AG20443 (cell line): Measurements from ENCODE around the gene EEFSEC.

Experiments
- DNase-seq: peaks from one replicate; pipeline ENCODE4 v3.0.0; 2012; ENCODE audit warnings: low spot score, mixed read lengths

Gene EEFSEC

DNA sequence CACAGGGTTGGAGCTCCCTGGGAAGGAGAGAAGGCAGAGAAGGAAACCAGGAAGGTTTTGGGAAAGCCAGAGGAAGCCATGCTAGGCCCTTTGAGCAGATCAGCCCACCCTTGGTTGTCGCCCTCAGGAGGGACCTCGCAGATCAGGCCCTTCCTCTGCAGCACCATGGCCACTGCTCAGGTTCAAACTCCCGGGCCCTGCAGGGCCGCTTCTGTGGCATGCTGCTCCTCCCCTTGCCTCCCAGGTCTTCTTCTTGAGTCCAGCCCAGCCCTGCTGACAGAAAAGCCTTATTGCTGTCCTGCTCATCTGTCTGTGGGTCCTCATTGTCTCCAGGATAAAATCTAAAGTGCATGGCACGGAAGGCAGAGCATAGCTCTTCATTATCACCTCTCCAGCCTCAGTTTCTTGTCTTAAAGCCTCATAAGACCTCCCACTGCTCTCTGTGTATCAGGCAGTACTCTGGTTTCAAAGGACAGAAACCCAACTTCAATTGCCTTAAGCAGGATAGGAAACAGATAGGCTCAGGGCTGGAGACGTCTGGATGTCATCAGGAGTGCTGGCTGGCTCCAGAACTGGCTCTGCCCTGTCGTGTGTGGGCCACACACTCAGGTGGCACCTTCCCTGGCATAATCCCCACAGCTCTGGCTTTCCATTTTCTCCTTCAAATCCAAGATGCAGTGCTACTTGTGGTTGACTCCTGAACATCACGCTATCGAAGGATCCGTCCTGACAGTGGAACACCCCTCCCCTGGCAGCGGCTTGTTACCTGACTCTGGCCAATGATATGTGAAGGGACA, 118.5 kb downstream of the EEFSEC start:
- no peak for DNase-seq

DNA sequence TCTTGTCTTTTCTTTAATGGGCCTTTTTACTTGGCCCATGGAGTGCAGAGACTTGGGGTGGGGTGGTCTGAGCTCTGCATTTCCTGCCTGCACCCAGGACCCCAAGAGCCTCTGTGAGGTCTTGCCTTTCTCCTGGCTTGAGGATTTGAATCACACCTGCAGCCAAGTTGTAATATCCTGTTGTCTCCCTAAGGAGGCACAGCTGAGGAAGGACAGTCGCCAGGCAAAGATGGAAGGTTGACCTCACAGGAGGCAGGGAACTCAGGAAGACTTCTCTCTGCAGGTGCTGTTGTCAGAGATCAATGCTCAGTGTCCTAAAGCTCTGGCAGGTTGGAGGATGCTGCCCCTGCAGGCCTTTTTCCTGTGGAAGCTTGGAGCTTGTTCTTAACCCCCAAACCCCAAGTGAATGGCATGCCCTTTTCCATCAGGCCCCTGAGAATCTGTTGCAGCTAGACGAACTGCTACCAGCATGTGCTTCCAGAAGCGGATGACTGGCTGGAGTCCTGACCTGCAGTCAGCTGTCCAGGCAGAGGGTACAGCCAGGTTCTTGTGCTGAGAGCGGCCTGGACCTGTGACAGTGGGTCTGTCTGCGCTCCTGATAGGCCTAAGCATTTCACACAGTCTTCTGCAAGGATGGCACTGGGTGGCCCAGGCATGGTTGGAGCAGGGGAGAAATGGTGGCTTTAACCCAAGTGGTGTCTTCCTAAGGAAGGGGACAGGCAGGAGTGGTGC, 120.0 kb downstream of the EEFSEC start:
- no peak for DNase-seq

DNA sequence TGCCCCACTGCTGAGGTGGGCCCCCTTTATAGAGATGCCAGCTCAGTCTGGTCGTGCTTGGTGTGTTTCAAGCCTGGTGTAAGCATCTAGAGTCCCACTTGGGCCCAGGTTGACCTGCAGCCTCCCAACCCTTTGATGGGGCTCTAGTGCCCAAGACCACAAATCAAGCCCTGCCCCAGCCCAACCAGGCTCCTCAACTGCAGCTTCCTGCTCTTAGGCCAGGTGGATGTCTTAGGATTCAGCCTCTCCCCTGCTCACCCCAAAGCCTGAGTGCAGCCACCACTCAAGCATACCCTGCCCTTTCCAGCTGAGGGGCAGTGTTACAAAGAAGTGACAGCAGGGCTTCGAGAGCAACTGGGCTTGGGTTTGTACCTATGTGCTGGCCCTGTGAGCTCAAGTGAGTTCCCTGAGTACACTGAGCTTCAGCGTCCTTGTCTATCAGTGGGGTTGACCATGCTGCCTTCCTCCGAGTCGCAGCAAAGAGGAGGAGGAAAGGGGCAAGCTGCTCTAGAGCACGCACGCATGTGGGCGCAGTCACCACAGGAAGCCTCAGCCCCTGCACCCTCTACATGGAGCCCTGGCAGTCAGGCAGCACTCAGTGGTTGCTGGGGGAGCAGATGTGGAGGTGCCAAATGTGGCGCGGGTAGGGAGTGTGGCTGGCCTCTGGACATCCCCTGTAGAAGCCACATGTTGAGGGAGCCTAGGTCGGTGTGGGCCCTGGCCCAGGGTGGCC, 120.7 kb downstream of the EEFSEC start:
- DNase-seq, result no peak

DNA sequence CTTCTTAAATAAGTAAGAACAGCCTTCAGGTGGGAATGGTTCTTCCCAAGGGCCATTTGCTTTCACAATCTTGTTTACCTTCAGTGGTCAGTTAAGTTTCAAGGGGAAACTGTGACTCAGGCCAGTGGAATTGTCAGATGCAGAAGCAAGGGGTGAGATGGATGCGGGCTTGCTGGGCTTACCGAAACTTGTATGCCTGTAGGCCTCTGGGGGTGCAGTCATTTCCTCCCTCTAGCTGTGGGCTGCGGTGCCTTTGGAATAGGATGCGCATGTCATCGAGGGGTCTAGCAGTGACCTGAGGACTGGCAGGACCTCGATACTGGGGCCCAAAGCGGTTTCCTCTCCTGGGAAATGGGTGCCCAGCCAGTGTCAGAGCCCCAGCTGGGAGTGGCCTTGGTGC, 121.6 kb downstream of the EEFSEC start:
- DNase-seq, result peak; percentile 51

DNA sequence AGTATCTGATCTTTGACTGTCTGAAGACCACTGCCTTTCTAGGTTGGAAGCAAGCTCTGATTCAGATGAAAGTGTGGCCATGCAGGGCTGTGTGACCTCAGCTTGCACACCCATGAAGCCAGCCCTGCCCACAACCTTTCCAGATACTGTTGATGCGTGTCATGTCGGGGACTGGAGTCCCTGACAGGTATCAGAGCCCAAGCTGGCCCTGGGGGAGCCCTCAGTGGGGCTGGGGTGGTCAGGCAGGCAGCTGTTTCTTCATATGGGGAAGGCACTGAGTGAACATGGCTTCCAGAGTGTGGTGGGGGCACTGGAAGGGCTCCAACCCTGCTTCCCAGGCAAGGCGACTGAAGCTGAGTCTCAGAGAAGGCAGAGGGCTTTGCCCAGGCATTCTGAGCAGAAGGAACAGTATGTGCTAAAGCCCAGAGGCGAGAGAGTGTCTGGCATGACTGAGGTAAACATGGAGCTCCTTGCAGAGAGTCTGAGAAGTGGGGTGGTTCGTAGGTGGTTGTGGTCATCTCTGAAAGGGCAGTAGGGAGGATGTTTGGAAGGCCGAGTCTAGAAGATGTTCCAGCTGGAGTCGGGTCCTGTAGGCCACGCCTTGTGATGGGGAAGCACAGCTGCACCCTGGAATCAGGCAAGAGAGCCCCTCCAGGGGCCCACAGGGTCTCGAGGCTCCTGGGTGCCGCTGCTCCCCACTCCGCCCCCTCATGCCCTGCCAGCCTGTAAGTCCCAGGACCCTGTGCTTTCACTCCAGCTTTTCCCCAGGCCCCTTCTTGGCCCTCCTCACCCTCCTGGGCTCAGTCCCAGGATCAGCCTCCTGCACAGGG, 122.2 kb downstream of the EEFSEC start:
- DNase-seq, result no peak

DNA sequence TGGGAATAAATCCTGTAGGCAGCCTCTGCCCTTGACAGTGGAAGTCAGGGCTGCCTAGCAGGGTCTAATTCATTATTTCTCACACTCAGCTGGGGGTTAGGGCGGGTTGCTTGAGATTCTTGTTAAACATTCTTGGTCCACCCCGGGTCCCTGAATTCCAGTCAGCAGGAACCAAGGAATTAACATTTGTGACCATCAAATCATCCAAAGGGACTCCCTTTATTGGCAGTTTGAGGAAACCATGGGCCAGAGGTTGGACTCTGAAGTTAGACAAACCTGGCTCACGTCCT, 122.8 kb downstream of the EEFSEC start:
- DNase-seq, result no peak

DNA sequence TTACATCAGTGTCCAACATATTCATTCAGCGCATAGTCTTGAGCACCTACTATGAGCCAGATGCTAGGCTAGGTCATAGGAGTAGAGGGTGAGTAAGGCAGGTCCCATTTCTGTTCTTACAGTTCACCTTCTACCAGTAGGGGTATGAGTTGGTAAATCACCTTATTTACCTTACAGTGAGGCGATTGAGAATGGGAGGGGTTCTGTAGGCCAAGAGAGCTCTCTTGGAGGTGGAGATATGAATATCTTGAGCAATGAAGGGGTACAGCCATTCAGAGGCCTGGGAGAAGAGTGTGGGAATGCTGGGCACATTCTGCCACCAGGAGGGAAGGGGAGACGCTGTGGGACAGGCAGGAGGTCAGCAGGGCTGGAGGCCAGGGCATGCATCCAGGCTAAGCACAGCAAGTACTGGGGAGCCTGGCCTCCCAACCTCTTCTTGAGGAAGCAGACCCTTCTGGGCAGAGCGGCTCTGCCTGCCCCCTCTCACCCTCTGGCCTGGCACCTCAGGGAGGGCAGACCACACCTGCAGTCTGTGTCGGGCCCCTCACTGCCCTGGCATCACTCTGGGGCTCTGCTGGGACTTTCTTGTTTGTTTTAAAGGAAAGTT, 123.4 kb downstream of the EEFSEC start:
- DNase-seq, result no peak

DNA sequence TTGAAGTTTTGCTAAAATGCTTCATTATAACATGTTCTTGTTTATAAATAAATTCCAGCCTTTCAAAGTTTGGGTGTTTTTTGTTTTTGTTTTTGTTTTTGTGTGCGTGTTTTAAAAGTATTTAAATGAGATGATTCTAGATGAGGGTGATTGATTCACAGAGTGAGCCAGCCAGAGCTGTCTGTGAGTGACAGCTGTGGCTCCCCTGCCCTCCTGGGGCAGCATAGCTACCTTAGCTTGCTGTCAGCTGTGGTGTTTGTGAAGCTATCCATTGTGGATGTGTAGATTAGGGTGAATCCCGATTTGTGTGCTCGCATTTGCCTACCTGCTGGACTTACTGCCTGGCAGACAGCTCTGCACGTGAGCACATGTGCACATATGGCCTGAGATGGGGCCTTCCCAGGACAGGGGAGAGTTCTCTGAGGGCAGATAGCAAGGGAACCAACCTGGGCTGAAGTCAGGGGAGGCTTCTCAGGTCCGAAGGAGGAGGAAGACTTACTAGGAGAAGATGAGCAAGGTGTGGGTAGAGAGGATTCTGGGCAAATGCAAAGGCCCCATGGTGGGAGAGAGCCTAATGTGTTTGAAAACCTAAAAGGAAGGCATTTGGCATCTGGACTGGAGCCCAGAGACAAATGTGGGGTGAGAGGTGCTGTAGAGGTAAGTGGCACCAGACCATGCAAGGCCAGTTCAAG, 124.2 kb downstream of the EEFSEC start:
- no peak for DNase-seq

DNA sequence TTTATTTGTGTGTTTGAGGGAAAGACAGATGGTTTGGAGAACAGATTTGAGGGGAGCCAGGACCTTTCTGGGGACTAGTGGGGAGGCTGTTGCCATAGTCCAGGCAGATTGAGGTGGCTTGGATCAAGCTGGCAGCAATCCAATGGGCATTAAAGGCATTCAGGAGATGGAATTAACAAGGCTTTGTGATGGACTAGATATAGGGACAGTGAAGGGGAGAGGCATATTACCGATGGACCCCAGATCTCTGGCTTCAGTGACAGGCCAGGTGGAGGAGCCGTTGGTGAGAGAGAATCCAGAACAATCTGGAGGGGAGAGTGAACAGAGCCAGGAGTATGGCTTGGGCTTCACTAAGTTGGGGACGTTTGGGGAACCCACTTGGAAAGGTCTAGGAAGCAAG, 124.8 kb downstream of the EEFSEC start:
- no peak for DNase-seq

DNA sequence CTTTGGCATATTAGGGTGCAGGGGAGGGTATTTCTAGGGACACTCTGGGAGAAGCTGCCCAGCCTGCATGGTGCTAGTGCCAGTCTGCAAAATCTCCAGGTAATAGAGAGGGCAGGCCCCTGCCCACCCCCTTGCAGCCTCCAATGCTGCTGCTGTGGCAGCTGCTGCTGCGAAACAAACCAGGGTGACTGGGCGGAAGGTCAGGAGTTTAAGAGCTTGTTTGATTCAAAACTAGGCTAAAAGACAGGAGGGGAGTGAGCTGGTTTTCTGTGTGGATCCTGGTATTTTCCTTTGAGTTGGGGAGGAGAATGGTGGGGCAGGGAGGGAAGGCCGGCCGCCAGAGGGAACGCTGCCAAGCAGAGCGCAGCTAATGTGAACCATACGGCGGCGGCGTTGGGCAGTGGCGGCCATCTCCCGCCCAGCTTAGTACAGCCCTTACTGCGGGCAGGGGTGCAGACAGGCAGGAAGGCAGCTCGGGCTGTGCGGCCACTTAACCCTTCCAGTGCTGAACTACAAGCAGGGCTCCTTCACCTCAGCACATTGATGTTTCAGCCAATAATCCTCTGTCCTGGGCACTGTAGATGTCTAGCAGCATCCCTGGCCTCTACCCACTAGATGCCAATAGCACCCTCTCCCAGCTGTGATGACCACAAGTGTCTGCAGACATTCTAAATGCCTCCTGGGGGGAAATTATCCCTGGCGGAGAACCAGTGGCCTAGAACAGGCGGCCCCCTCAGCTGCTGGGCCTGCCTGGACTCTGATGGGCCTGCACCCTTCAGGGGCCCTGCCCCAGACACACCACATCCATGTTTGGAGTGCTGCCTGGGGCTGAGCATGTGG, 125.7 kb downstream of the EEFSEC start:
- peak; percentile 92 for DNase-seq

DNA sequence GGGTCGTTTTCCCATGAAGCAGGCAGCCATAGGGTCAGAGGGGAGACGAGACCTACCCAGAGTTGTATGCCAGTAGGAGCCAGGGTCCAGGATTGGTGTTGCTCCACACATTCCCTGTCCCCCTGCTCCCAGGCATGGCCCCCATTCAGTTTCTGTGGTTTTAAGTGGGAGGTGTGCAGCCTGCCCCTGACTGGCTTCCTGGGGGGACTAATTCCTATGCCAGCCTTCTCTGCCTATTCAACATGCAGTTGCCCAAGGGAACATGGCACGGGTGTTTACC, 126.3 kb downstream of the EEFSEC start:
- DNase-seq, result no peak

DNA sequence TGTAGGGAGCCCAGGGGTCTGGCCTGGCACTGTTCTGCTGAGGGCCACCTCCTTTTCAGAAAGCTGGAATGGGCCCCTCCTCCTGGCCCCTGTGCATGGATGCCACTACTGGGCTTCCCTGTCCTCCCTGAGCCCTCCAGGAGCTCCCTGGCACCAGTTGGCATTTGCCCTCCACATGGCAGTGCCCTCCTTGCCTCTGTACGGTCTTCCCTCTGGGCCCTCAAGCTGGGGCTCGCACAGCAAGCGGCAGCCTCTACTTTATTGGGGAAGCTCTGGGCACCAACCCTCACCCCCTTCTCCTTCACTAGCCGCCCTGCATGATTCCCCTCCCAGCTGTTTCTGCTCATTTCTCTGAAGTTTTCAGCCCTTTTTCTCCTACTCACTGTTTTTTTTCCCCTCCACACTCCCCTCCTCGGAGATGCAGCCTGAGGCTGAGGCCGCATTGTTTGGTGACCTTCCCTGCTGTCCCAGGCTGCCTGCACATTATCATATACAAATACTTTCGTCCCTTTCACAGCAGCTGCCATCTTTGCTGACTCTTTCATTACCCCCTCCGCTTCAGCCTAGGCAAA, 127.3 kb downstream of the EEFSEC start:
- no peak for DNase-seq

DNA sequence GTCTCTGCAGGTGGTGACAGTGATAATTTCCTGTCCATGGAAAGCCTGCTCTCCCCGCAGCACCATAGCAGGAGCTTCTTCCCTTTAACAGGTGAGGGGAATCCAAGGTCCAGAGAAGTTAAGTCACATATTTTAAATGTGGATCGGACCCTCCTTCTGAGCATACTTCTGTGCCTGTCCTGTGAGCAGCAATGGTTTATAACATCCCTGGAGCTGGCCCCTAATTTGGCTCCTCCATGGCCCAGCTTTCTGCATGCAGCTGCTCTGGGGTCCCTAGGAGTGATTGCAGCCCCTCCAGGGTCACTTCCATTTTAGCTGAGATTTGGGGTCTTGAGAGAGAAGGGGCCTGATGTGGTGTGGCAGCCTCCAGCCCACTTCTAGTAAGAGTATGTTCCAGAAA, 127.8 kb downstream of the EEFSEC start:
- DNase-seq, result no peak

DNA sequence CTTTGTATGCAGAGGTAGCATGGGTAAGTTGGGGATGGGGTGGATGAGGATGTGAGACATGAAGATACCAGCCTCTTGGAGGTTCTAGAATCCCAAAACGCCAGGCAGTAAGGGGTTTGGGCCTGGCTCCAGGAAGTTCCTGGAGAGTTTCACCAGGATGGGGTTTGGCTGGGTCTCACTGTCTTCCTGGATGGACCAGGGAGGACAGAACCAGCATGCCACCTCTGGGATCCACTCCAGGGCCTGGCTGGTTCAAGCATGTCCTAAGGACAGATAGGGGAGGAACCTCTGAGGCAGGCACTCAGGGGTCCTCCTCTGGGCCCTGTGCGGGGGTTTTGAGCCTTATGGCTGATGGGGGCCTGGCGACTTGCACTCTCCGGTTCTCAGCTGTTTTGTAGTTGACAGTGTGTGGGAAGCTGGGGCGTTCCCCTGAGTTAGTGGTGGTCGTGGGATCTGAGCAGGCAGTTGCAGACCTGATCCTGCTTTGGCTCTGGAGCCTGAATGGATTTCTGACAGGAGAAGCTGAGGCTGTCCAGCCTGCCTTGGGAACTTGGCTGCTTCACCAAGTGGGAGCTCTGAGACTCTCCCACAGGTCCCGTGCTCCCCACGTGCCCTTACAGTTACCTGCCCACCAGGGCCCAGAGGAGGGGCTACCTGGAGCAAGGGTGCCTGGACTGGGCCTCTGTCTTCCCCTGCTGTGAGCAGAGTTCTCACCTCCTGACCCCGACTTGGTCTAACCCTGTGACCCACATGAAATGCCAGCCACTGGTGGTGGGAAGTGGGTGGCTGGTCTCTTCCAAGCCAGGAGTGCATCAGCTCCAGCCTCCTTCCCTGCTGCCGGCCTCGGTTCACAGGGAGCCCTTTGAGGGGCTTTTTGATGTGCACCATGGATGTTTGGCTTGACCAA, 128.4 kb downstream of the EEFSEC start:
- DNase-seq, result no peak

DNA sequence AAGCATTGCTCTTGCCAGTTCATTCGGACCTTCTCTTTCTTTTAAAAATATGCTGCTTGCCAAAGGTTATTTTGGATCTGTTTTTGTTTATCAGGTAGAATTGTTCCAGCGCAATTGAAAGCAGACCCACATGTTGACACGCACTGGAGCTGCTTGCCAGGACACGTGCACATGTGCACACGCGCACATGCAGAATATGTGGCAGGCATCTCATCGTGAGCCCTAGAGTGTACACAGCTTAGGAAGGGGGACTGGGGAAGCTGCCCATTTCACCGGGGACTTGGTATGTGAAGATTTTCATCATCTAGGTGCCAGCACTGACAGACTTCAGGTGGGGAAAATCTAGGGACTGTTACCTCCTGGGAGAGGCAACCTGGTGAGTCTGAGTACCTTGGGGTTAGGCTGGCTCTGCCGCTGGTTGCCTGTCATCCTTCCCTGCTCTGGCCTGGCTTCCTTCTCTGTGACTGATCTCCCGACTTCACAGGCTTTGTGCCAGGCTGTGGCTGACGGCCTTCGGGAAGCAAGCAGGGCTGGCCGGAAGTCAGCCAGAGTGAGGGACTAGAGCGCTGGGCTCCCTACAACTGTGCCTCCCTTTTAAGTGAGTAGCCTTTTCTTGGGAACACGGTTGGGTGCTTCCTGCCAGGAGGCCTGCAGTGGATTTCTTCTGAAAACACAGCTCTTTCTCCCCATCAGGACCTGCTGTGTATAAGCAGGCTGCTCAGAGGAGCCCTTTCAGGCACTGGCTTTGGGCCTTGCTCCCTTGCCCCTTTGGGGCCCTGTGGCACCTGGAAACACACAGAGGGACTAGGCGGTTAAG, 129.3 kb downstream of the EEFSEC start:
- peak; percentile 83 for DNase-seq

DNA sequence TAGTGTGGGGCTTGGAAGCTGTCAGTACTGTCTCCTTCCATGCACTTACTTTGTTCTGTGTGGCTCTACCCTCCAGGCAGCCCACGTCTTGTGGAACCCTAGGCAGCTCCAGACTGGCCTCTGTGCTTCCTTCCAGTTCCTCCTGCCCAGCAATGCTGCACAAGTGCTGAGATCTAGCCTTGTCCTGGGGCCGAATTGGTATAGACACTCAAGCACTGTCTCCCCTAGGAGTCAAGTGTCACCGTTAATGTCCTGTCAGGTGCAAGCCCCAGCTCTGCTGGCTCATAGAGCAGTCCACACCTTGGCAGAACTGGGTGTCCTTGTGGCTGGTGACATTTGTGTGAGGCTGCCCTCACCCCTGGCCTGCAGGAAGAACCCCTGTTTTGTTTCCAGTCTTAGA, 130.1 kb downstream of the EEFSEC start:
- no peak for DNase-seq

DNA sequence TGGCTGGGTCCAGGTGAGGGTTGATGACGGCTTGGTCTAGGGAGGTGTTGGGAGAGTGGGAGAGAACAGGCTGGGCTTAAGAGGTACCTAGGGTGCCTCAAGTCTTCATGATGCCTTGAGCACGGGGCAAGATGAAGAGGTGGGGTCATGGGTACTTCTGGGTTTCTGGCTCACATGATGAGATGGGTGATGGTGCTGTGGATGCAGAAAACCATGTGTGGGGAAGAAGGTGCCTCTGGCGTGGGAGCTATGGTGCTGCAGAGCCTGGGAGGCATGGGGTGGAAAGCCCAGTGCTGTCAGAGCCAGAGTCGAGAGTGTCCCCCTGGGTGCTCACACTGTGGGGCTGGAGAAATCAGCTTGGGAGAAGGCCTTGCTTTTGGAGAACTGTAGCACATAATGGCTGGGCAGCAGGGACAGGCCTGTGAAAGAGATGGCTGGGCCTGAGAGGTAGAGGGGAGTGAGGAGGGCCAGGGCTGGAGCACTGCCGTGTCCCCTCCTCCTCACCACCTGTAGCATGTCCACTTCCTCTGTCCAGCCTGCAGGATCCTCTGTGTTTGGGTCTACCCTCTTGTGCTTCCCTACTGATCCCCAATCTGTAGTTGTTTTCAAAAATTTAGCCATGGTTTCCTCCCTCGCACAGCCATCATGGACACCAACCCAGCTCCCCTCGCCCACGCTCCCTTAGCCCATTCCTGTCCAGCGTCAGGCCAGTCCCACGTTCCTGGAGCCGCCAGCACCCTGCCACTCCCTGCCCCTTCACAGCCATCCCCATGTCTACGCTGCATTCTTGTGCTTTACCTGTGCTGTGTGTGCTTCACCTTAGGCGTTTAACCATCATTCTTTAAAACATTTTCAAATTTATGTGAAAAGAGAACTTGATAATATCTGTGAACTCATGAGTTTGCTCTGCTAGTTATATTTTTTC, 132.0 kb downstream of the EEFSEC start:
- no peak for DNase-seq
